ENCODE data around the gene HTR2A.

GRCh38 chr13:46934749-46935148, 37.9 kb upstream of the HTR2A start:
- TF ChIP-seq CTCF (IDR thresholded peaks at IDR 0.05) = no peak
- TF ChIP-seq POLR2A (IDR thresholded peaks at IDR 0.05) = no peak

Data from testis (tissue), 2 donors.